Astrocyte (in vitro differentiated cells and primary cell): ENCODE results near the gene XXYLT1. TPM values are rescaled to one million over a fixed set of nuclear protein-coding genes. Genes with fewer than 3 reads are reported as not detected.

Experiments used
- DNase-seq: peaks from one replicate; pipeline ENCODE4 v3.0.0-alpha.2; 2010; ENCODE audit warnings: low read depth
- FAIRE-seq: peaks from 2 replicates; lab custom pipeline; 2011; peaks lifted over from hg19 to GRCh38; lab: Jason Lieb, UNC
- H2AFZ ChIP-seq: 2 replicates; pipeline ENCODE4 v1.6.0; 2012; ENCODE audit warnings: low read depth, low read length, inconsistent platforms
- H3K27ac ChIP-seq: 2 replicates; pipeline ENCODE4 v1.5.1; 2011; ENCODE audit warnings: low read depth, low read length, inconsistent platforms
- H3K27me3 ChIP-seq: 2 replicates; pipeline ENCODE4 v1.6.0; 2011; ENCODE audit warnings: low read length, inconsistent platforms; ENCODE audit not compliant: insufficient read depth
- H3K36me3 ChIP-seq: 2 replicates; pipeline ENCODE4 v1.5.1; 2011; ENCODE audit warnings: low read length, inconsistent platforms; ENCODE audit not compliant: insufficient read depth
- H3K4me1 ChIP-seq: 2 replicates; pipeline ENCODE4 v1.5.1; 2011; ENCODE audit warnings: low read length, inconsistent platforms; ENCODE audit not compliant: insufficient read depth
- H3K4me2 ChIP-seq: 2 replicates; pipeline ENCODE4 v1.6.0; 2012; ENCODE audit warnings: low read length, inconsistent platforms
- H3K4me3 ChIP-seq: 2 replicates; pipeline ENCODE4 v1.5.1; 2011; ENCODE audit warnings: low read depth, mild to moderate bottlenecking, low read length, inconsistent platforms; ENCODE audit not compliant: insufficient read depth
- H3K79me2 ChIP-seq: 2 replicates; pipeline ENCODE4 v1.6.0; 2012; ENCODE audit warnings: mild to moderate bottlenecking, low read length, inconsistent platforms; ENCODE audit not compliant: insufficient read depth
- H3K9ac ChIP-seq: 2 replicates; pipeline ENCODE4 v1.6.0; 2012; ENCODE audit warnings: mild to moderate bottlenecking, low read length, inconsistent platforms
- H3K9me3 ChIP-seq: 2 replicates; pipeline ENCODE4 v1.5.1; 2012; ENCODE audit warnings: low read depth, mild to moderate bottlenecking, low read length, inconsistent platforms; ENCODE audit not compliant: insufficient read depth
- H4K20me1 ChIP-seq: 2 replicates; pipeline ENCODE4 v1.6.0; 2012; ENCODE audit warnings: low read length, inconsistent platforms; ENCODE audit not compliant: insufficient read depth
- H3K27ac Mint-ChIP-seq: one replicate; pipeline ENCODE4 v1.8.0; 2021; ENCODE audit warnings: mild to moderate bottlenecking, mixed read lengths; ENCODE audit not compliant: unreplicated experiment
- H3K27me3 Mint-ChIP-seq: one replicate; pipeline ENCODE4 v1.8.0; 2021; ENCODE audit warnings: low read depth, mixed read lengths; ENCODE audit not compliant: unreplicated experiment
- H3K36me3 Mint-ChIP-seq: one replicate; pipeline ENCODE4 v1.8.0; 2021; ENCODE audit warnings: low read depth, mixed read lengths; ENCODE audit not compliant: unreplicated experiment
- H3K4me1 Mint-ChIP-seq: one replicate; pipeline ENCODE4 v1.8.0; 2021; ENCODE audit warnings: low read depth, mixed read lengths; ENCODE audit not compliant: unreplicated experiment
- H3K4me3 Mint-ChIP-seq: one replicate; pipeline ENCODE4 v1.8.0; 2021; ENCODE audit warnings: mild to moderate bottlenecking, moderate library complexity, mixed read lengths; ENCODE audit not compliant: unreplicated experiment
- H3K9me3 Mint-ChIP-seq: one replicate; pipeline ENCODE4 v1.8.0; 2021; ENCODE audit warnings: mild to moderate bottlenecking, mixed read lengths; ENCODE audit not compliant: unreplicated experiment
- CTCF ChIP-seq: IDR thresholded peaks from 2 replicates; pipeline ENCODE4 v1.5.1; 2011; ENCODE audit warnings: low read depth, mild to moderate bottlenecking, inconsistent platforms, low read length, moderate library complexity; ENCODE audit not compliant: insufficient read depth
- EZH2 ChIP-seq: IDR thresholded peaks from 2 replicates; pipeline ENCODE4 v1.6.1; 2012; ENCODE audit warnings: mild to moderate bottlenecking, low read length, inconsistent platforms; ENCODE audit not compliant: insufficient read depth
- total RNA-seq: library from RNA; stranded (reverse); gene quantifications from 2 replicates; pipeline ENCODE4 v1.2.1, GENCODE V29; 2021

XXYLT1 gene
- total RNA-seq, 1 donor from 2014 or later: 26.2 TPM

GRCh38 chr3:195282961-195283360 lies 12.0 kb upstream of the XXYLT1 start:
- no peak overlapping the region for H3K9ac ChIP-seq
- H3K4me2 ChIP-seq: no peak overlapping the region
- no peak overlapping the region for H2AFZ ChIP-seq
- H3K27me3 ChIP-seq: no peaks in the 10 kb centered on the region
- H3K27ac ChIP-seq: no peak overlapping the region
- H3K4me3 ChIP-seq: no peak overlapping the region
- no peak for FAIRE-seq
- H3K4me1 ChIP-seq: peaks cover 9% of the 10 kb centered on the region
- H3K36me3 Mint-ChIP-seq: peaks cover 3% of the 10 kb centered on the region
- H3K79me2 ChIP-seq: no peaks in the 10 kb centered on the region
- DNase-seq: no peak
- H3K4me3 Mint-ChIP-seq: no peak overlapping the region
- H3K27ac Mint-ChIP-seq: no peak overlapping the region
- no peaks in the 10 kb centered on the region for H3K9me3 ChIP-seq
- no peaks in the 10 kb centered on the region for H3K9me3 Mint-ChIP-seq
- H3K27me3 Mint-ChIP-seq: no peaks in the 10 kb centered on the region
- H3K36me3 ChIP-seq: peaks cover 16% of the 10 kb centered on the region
- H4K20me1 ChIP-seq: no peaks in the 10 kb centered on the region
- peaks cover 5% of the 10 kb centered on the region for H3K4me1 Mint-ChIP-seq
- no peak for TF ChIP-seq EZH2
- no peak for TF ChIP-seq CTCF

DNA sequence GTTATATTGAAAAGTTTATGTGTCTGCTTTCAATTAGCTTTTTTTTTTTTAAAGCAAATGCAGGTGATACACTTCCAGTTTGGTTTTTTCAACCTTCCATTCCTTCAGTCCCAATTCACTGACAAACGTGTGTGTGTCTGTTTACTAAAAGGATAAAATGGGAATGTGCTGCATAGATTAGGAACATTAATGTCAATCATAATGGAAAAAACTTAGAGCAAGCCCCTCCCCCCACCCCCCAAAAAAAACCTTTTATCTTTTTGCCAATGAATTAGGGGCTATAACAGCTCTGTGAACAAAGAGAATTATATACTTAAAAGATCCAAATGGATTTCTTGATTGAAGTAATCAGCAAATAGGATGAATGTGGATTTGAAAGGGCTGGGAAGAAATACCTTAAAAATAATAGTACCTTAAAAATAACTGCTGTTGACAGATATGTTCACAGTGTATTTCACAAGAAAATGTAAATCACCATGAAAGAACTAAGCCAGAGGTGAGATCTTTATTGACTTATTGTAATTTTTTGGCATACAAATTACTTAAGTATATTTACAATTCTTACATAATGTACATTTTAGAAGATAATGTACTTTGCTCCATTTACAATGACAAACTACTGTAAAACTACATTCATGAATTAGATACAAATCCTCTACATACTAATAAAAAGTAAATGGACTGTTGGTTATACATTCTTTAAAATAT lies 3.5 kb upstream of the XXYLT1 start:
- Mint-ChIP-seq H3K9me3 (no peaks in the 10 kb centered on the region), H3K27me3 (no peaks in the 10 kb centered on the region), H3K36me3 (peaks cover 2% of the 10 kb centered on the region), H3K4me3 (no peak overlapping the region), H3K27ac (no peak overlapping the region), H3K4me1 (no peaks in the 10 kb centered on the region)
- DNase-seq: no peak
- Histone ChIP-seq H3K36me3 (peaks cover 8% of the 10 kb centered on the region), H3K27me3 (no peaks in the 10 kb centered on the region), H3K79me2 (peaks cover 7% of the 10 kb centered on the region), H3K9me3 (no peaks in the 10 kb centered on the region), H2AFZ (no peak overlapping the region), H3K4me3 (no peak overlapping the region), H4K20me1 (peaks cover 8% of the 10 kb centered on the region), H3K27ac (no peak overlapping the region), H3K4me1 (peaks cover 17% of the 10 kb centered on the region), H3K4me2 (no peak overlapping the region), H3K9ac (no peak overlapping the region)
- no peak for FAIRE-seq
- TF ChIP-seq CTCF: no peak
- TF ChIP-seq EZH2: no peak
